Calu3 (cell line): ENCODE data around the gene DHCR24. TPM values are rescaled to one million over a fixed set of nuclear protein-coding genes. Genes with fewer than 3 reads are reported as not detected.
A peak's percentile ranks its signal among the peaks of the same experiment; 100 is the strongest.

Experiments
- BruUV-seq: library from RNA; stranded (reverse); fragments of 400-500 nt; replicated peaks from 2 replicates; lab custom pipeline; 2021; lab: Mats Ljungman, UMichigan
- CTCF ChIA-PET: fragments of 300-600 bp; sonication (Branson Sonifier 250); formaldehyde crosslinking; loops from one replicate; lab custom pipeline; 2022; ENCODE audit warnings: antibody characterized with exemption; lab: Charles Lee
- DNase-seq: peaks from one replicate; pipeline ENCODE4 v3.0.0; 2022
- H3K27ac Mint-ChIP-seq: one replicate; pipeline ENCODE4 v1.8.0; 2022; ENCODE audit warnings: mixed read lengths; ENCODE audit not compliant: unreplicated experiment
- H3K27me3 Mint-ChIP-seq: one replicate; pipeline ENCODE4 v1.8.0; 2022; ENCODE audit warnings: mixed read lengths; ENCODE audit not compliant: unreplicated experiment
- H3K36me3 Mint-ChIP-seq: one replicate; pipeline ENCODE4 v1.8.0; 2022; ENCODE audit warnings: mild to moderate bottlenecking, moderate library complexity, mixed read lengths; ENCODE audit not compliant: insufficient read depth, unreplicated experiment
- H3K4me1 Mint-ChIP-seq: one replicate; pipeline ENCODE4 v1.8.0; 2022; ENCODE audit warnings: mild to moderate bottlenecking, low read depth, mixed read lengths; ENCODE audit not compliant: unreplicated experiment
- H3K4me3 Mint-ChIP-seq: one replicate; pipeline ENCODE4 v1.8.0; 2022; ENCODE audit warnings: mild to moderate bottlenecking, low read depth, moderate library complexity, mixed read lengths; ENCODE audit not compliant: unreplicated experiment
- H3K9me3 Mint-ChIP-seq: one replicate; pipeline ENCODE4 v1.8.0; 2022; ENCODE audit warnings: low read depth, mixed read lengths; ENCODE audit not compliant: unreplicated experiment
- intact Hi-C: fragments of 100-400 bp; cut with micrococcal nuclease; formaldehyde crosslinking; loops from one replicate; pipeline ENCODE4 v1.10.0; 2022; ENCODE audit not compliant: unreplicated experiment
- total RNA-seq: library from RNA; stranded (reverse); gene quantifications from 2 replicates; pipeline ENCODE4 v1.2.3, GENCODE V29; 2022
- TF ChIP-seq, protein P1 (sequence below): fragments of 200-600 bp; IDR thresholded peaks from one replicate; pipeline ENCODE4 v1.8.0; 2022; ENCODE audit warnings: antibody characterized with exemption; ENCODE audit not compliant: unreplicated experiment

DHCR24 gene
- total RNA-seq, 1 experiment from 2014 or later = 469 TPM

DNA sequence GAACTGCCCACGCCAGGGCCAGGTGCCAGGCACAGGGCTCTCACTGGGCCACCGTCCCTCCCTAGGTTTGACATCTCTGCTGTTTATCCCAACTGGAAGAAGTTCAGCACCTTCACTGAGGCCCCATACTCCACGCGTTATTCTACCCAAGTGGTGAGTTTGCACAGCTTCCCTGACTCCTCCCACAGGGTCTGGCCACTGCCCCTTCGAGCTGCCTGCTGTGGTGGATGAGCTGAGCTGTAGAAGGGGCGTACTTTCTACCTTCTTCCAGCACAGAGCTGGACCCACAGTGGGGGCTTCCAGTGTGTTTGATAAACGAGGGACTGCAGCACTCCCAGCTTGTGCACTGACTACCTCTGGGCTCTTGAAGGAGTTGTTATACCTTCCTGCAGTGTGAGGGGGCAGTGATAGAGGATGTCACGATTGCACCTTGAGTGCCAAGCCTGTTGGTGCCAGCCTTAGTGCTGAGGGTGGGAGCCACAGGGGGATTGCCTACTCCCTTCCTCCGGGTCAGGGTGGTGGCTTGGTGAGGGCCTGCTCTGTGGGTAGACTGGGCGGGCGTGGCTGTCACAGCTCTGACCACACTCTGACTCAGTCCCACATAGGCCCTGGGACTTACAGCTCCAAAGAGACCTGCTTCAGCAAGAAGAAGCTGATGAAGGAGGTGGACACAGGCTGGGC, 79.9 kb downstream of the DHCR24 start:
- CTCF ChIA-PET = interaction anchor here (0.6 to 1.2 kb wide), 6 partner anchors 8 to 609 kb away, joined by 3 read pairs; partner anchors contain the start of gene DHCR24
- no peaks in the 10 kb centered on the region for H3K9me3 Mint-ChIP-seq
- DNase-seq = peak; percentile 50
- peaks cover 13% of the 10 kb centered on the region for H3K27me3 Mint-ChIP-seq
- no peaks in the 10 kb centered on the region for H3K36me3 Mint-ChIP-seq
- peaks cover 41% of the 10 kb centered on the region for H3K4me1 Mint-ChIP-seq
- H3K27ac Mint-ChIP-seq = no peak overlapping the region
- no TSS peak for BruUV-seq
- TF ChIP-seq, protein P1, sequence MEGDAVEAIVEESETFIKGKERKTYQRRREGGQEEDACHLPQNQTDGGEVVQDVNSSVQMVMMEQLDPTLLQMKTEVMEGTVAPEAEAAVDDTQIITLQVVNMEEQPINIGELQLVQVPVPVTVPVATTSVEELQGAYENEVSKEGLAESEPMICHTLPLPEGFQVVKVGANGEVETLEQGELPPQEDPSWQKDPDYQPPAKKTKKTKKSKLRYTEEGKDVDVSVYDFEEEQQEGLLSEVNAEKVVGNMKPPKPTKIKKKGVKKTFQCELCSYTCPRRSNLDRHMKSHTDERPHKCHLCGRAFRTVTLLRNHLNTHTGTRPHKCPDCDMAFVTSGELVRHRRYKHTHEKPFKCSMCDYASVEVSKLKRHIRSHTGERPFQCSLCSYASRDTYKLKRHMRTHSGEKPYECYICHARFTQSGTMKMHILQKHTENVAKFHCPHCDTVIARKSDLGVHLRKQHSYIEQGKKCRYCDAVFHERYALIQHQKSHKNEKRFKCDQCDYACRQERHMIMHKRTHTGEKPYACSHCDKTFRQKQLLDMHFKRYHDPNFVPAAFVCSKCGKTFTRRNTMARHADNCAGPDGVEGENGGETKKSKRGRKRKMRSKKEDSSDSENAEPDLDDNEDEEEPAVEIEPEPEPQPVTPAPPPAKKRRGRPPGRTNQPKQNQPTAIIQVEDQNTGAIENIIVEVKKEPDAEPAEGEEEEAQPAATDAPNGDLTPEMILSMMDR = no peak
- intact Hi-C loops = no loop called here
- no peak overlapping the region for H3K4me3 Mint-ChIP-seq

- intact Hi-C loops = no loop called here
- TF ChIP-seq, protein P1 = no peak
- DNase-seq = no peak
- Mint-ChIP-seq H3K9me3 (no peaks in the 10 kb centered on the region), H3K27ac (no peak overlapping the region), H3K27me3 (peaks cover 5% of the 10 kb centered on the region), H3K4me1 (peaks cover 47% of the 10 kb centered on the region), H3K36me3 (peaks cover 11% of the 10 kb centered on the region), H3K4me3 (no peak overlapping the region)
- BruUV-seq = no TSS peak
- CTCF ChIA-PET = interaction anchor here (1.2 kb wide), 1 partner anchor 12 kb away, joined by 3 read pairs; no protein-coding TSS in a partner anchor
Observed at GRCh38 chr1:54805981-54806381, 81.0 kb downstream of the DHCR24 start.

DNA sequence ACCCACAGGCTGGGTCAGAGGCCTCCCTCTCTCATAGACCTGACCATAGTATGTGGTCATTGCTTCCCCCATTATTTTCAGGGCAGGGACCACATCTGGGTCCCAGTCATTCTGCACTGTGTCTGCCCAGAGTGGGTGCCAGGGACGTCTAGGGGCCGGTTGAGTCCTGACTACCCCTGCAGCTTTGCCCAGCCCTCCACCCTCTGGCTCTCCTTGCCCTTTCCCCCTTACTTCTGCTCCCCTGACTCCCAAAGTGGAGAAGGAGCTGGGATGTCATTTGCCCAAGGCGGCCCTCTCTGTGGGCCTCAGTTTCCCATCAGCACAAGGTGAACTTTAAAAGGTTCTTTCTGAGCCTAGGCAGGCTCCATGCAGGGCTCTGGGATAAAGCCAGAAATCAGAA, 81.5 kb downstream of the DHCR24 start:
- CTCF ChIA-PET = no interaction called here
- Mint-ChIP-seq H3K4me1 (peaks cover 42% of the 10 kb centered on the region), H3K4me3 (no peak overlapping the region), H3K9me3 (no peaks in the 10 kb centered on the region), H3K27ac (no peak overlapping the region), H3K27me3 (no peaks in the 10 kb centered on the region), H3K36me3 (peaks cover 16% of the 10 kb centered on the region)
- intact Hi-C loops = no loop called here
- TF ChIP-seq, protein P1 = no peak
- no TSS peak for BruUV-seq
- DNase-seq = no peak

DNA sequence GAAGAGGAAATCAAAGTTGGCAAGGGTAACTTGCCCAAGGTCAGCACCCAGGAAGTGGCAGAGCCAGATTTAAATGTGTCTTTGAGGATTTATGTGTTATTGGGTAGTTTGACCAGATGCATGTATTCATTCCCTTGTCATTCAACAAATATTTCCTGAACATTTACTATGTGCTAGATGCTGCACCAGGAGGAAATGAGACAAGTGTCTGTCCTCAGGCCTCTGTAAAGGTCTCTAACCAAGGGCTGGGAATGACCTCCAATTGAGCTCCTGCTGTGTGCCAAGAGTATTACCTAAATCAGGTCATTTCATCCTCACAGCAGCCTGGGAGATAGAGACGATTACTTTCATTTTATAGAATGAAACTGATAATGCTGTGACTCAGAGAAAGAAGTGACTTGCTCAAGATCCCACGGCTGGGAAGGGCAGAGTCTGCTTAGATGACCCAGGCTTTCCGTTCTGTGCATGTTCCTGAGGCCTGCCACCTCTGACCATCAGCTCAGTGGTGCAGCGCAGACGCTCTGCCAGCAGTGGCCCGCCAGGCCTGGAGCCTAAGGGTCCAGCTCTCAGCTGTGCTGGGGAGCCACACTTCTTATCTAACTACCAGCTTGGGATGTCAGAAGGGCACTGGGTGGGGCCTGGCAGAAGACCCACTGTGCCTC, 82.4 kb downstream of the DHCR24 start:
- Mint-ChIP-seq H3K27ac (no peak overlapping the region), H3K4me3 (no peak overlapping the region), H3K36me3 (peaks cover 23% of the 10 kb centered on the region), H3K9me3 (no peaks in the 10 kb centered on the region), H3K27me3 (no peaks in the 10 kb centered on the region), H3K4me1 (peaks cover 50% of the 10 kb centered on the region)
- TF ChIP-seq, protein P1 = no peak
- CTCF ChIA-PET = interaction anchor here (0.9 to 1.0 kb wide), 2 partner anchors 8 to 9 kb away, joined by 3 read pairs; no protein-coding TSS in a partner anchor
- BruUV-seq = no TSS peak
- DNase-seq = no peak
- intact Hi-C loops = no loop called here
